Large intestine (tissue), 3 donors: ENCODE results near the gene SLC7A14. TPM values are rescaled to one million over a fixed set of nuclear protein-coding genes. Genes with fewer than 3 reads are reported as not detected.

Source experiments
- DNase-seq, 2 donors: peaks; one replicate each; pipeline versions ENCODE4 v3.0.0 to v3.0.0-alpha.2; 2013
- H3K27ac ChIP-seq: one replicate; pipeline ENCODE4 v1.5.1; 2013; ENCODE audit warnings: low read length
- H3K27me3 ChIP-seq: 2 replicates; pipeline ENCODE4 v1.6.1; 2013; ENCODE audit warnings: low read length; ENCODE audit not compliant: control insufficient read depth, insufficient read depth
- H3K36me3 ChIP-seq: 2 replicates; pipeline ENCODE4 v1.6.1; 2013; ENCODE audit warnings: low read length; ENCODE audit not compliant: control insufficient read depth, insufficient read depth
- H3K4me1 ChIP-seq: one replicate; pipeline ENCODE4 v1.6.1; 2013; ENCODE audit warnings: low read length; ENCODE audit not compliant: control insufficient read depth, insufficient read depth
- H3K4me3 ChIP-seq: one replicate; pipeline ENCODE4 v1.5.1; 2013; ENCODE audit warnings: low read length
- H3K9me3 ChIP-seq: one replicate; pipeline ENCODE4 v1.6.1; 2013; ENCODE audit warnings: mild to moderate bottlenecking, low read depth, low read length, moderate library complexity; ENCODE audit not compliant: control insufficient read depth
- WGBS: methylation state at CpG from one replicate; pipeline ENCODE4 v1.1.5; 2013; ENCODE audit warnings: low lambda C conversion rate; ENCODE audit not compliant: insufficient coverage; 5-methylcytosine and 5-hydroxymethylcytosine counted together
- polyA plus RNA-seq: library from polyadenylated mRNA; unstranded; fragments of 120-200 nt; gene quantifications from one replicate; pipeline ENCODE4 v1.2.1, GENCODE V29; 2013

Gene SLC7A14
- polyA plus RNA-seq, 1 donor: 3.2 TPM

GRCh38 chr3:170614214-170614966 lies 28.5 kb upstream of the SLC7A14 start:
- Histone ChIP-seq H3K27ac (no peak overlapping the region), H3K9me3 (no peaks in the 10 kb centered on the region), H3K27me3 (no peaks in the 10 kb centered on the region), H3K36me3 (no peaks in the 10 kb centered on the region), H3K4me1 (no peaks in the 10 kb centered on the region), H3K4me3 (no peak overlapping the region)
- 67% methylated on average over 1 of the region's 5 CpGs for WGBS
- no peak for DNase-seq

- no peak overlapping the region for H3K4me3 ChIP-seq
- H3K27me3 ChIP-seq: no peaks in the 10 kb centered on the region
- DNase-seq: no peak
- no peak overlapping the region for H3K27ac ChIP-seq
- WGBS: no CpG with 5 or more reads among the region's 2 CpGs
- no peaks in the 10 kb centered on the region for H3K36me3 ChIP-seq
- no peaks in the 10 kb centered on the region for H3K9me3 ChIP-seq
- no peaks in the 10 kb centered on the region for H3K4me1 ChIP-seq
These were observed 25.9 kb upstream of the SLC7A14 start for GRCh38 chr3:170611751-170612150.

GRCh38 chr3:170610321-170610884 lies 24.5 kb upstream of the SLC7A14 start:
- Histone ChIP-seq H3K27me3 (no peaks in the 10 kb centered on the region), H3K4me1 (no peaks in the 10 kb centered on the region), H3K9me3 (no peaks in the 10 kb centered on the region), H3K36me3 (no peaks in the 10 kb centered on the region), H3K4me3 (no peak overlapping the region), H3K27ac (no peak overlapping the region)
- no peak for DNase-seq
- 100% methylated on average over 5 of the region's 8 CpGs for WGBS

GRCh38 chr3:170608475-170608874 lies 22.6 kb upstream of the SLC7A14 start:
- no peak for DNase-seq
- Histone ChIP-seq H3K4me1 (no peaks in the 10 kb centered on the region), H3K27ac (no peak overlapping the region), H3K4me3 (no peak overlapping the region), H3K9me3 (no peaks in the 10 kb centered on the region), H3K27me3 (no peaks in the 10 kb centered on the region), H3K36me3 (no peaks in the 10 kb centered on the region)
- WGBS: no CpG with 5 or more reads among the region's 1 CpG

GRCh38 chr3:170606675-170607074 lies 20.8 kb upstream of the SLC7A14 start:
- Histone ChIP-seq H3K27ac (no peak overlapping the region), H3K4me3 (no peak overlapping the region), H3K9me3 (no peaks in the 10 kb centered on the region), H3K36me3 (no peaks in the 10 kb centered on the region), H3K27me3 (no peaks in the 10 kb centered on the region), H3K4me1 (no peaks in the 10 kb centered on the region)
- DNase-seq: no peak
- no CpG with 5 or more reads among the region's 3 CpGs for WGBS

- no peak overlapping the region for H3K27ac ChIP-seq
- H3K36me3 ChIP-seq: no peaks in the 10 kb centered on the region
- H3K27me3 ChIP-seq: no peaks in the 10 kb centered on the region
- no peaks in the 10 kb centered on the region for H3K9me3 ChIP-seq
- H3K4me3 ChIP-seq: no peak overlapping the region
- no peak for DNase-seq
- peaks cover 2% of the 10 kb centered on the region for H3K4me1 ChIP-seq
These were observed 19.6 kb upstream of the SLC7A14 start for GRCh38 chr3:170605490-170605889.

- DNase-seq: no peak
- Histone ChIP-seq H3K4me1 (peaks cover 13% of the 10 kb centered on the region), H3K36me3 (no peaks in the 10 kb centered on the region), H3K4me3 (no peak overlapping the region), H3K27ac (no peak overlapping the region), H3K9me3 (no peaks in the 10 kb centered on the region), H3K27me3 (no peaks in the 10 kb centered on the region)
- WGBS: no CpG with 5 or more reads among the region's 5 CpGs
These were observed 18.1 kb upstream of the SLC7A14 start for GRCh38 chr3:170603770-170604510.

- peaks cover 25% of the 10 kb centered on the region for H3K4me1 ChIP-seq
- H3K27me3 ChIP-seq: no peaks in the 10 kb centered on the region
- 100% methylated on average over 1 of the region's 1 CpG for WGBS
- H3K4me3 ChIP-seq: no peak overlapping the region
- no peak for DNase-seq
- no peaks in the 10 kb centered on the region for H3K36me3 ChIP-seq
- H3K9me3 ChIP-seq: no peaks in the 10 kb centered on the region
- H3K27ac ChIP-seq: no peak overlapping the region
These were observed 16.7 kb upstream of the SLC7A14 start for GRCh38 chr3:170602556-170602955.

- no peaks in the 10 kb centered on the region for H3K9me3 ChIP-seq
- 20% methylated on average over 1 of the region's 4 CpGs for WGBS
- no peaks in the 10 kb centered on the region for H3K27me3 ChIP-seq
- no peak overlapping the region for H3K4me3 ChIP-seq
- no peaks in the 10 kb centered on the region for H3K36me3 ChIP-seq
- peak overlapping the region; percentile 62 for H3K27ac ChIP-seq
- peak in 1 of 2 donors; percentile 69 for DNase-seq
- H3K4me1 ChIP-seq: peaks cover 28% of the 10 kb centered on the region
These were observed 14.2 kb upstream of the SLC7A14 start for GRCh38 chr3:170600005-170600624.

GRCh38 chr3:170599091-170599490 lies 13.2 kb upstream of the SLC7A14 start:
- Histone ChIP-seq H3K27me3 (no peaks in the 10 kb centered on the region), H3K9me3 (no peaks in the 10 kb centered on the region), H3K36me3 (no peaks in the 10 kb centered on the region), H3K4me1 (peaks cover 28% of the 10 kb centered on the region), H3K27ac (peak overlapping the region; percentile 62), H3K4me3 (no peak overlapping the region)
- WGBS: 0% methylated on average over 1 of the region's 1 CpG
- peak; percentile 30 to 81 for DNase-seq
